ENCODE results near the gene GAS7. TPM values are rescaled to one million over a fixed set of nuclear protein-coding genes. Genes with fewer than 3 reads are reported as not detected.
"Not testable (repeated sequence)": the region's sequence is repeated elsewhere in the genome, so short reads cannot be mapped to it uniquely, and the experiment has no call there.

GAS7 gene
- total RNA-seq, 1 donor from 2014 or later = 2.0 TPM

GRCh38 chr17:10061111-10061845, 137.1 kb downstream of the GAS7 start:
- TF ChIP-seq CTCF (IDR thresholded peaks at IDR 0.05; ENCODE audit: partially characterized antibody, unreplicated experiment) = no peak
- no peaks in the 10 kb centered on the region for H3K4me1 Mint-ChIP-seq (ENCODE audit: low read depth, unreplicated experiment)
- DNase-seq = no peak
- H3K9me3 Mint-ChIP-seq (ENCODE audit: unreplicated experiment) = peaks cover 2% of the 10 kb centered on the region
- peaks cover 8% of the 10 kb centered on the region for H3K27me3 Mint-ChIP-seq (ENCODE audit: unreplicated experiment)
- peaks cover 13% of the 10 kb centered on the region for H3K36me3 Mint-ChIP-seq (ENCODE audit: unreplicated experiment)
- H3K4me3 Mint-ChIP-seq (ENCODE audit: unreplicated experiment) = no peak overlapping the region
- no peak overlapping the region for H3K27ac Mint-ChIP-seq (ENCODE audit: unreplicated experiment)

GRCh38 chr17:10060526-10060925, 137.9 kb downstream of the GAS7 start:
- no peak for TF ChIP-seq CTCF (IDR thresholded peaks at IDR 0.05; ENCODE audit: partially characterized antibody, unreplicated experiment)
- Mint-ChIP-seq H3K4me3 (ENCODE audit: unreplicated experiment) (no peak overlapping the region), H3K9me3 (ENCODE audit: unreplicated experiment) (peaks cover 6% of the 10 kb centered on the region), H3K27me3 (ENCODE audit: unreplicated experiment) (peaks cover 8% of the 10 kb centered on the region), H3K27ac (ENCODE audit: unreplicated experiment) (no peak overlapping the region), H3K36me3 (ENCODE audit: unreplicated experiment) (peaks cover 14% of the 10 kb centered on the region), H3K4me1 (ENCODE audit: low read depth, unreplicated experiment) (no peaks in the 10 kb centered on the region)
- no peak for DNase-seq

- peaks cover 6% of the 10 kb centered on the region for H3K9me3 Mint-ChIP-seq (ENCODE audit: unreplicated experiment)
- H3K36me3 Mint-ChIP-seq (ENCODE audit: unreplicated experiment) = peaks cover 9% of the 10 kb centered on the region
- H3K27ac Mint-ChIP-seq (ENCODE audit: unreplicated experiment) = no peak overlapping the region
- no peak overlapping the region for H3K4me3 Mint-ChIP-seq (ENCODE audit: unreplicated experiment)
- no peaks in the 10 kb centered on the region for H3K4me1 Mint-ChIP-seq (ENCODE audit: low read depth, unreplicated experiment)
- no peak for DNase-seq
- H3K27me3 Mint-ChIP-seq (ENCODE audit: unreplicated experiment) = peaks cover 9% of the 10 kb centered on the region
- no peak for TF ChIP-seq CTCF (IDR thresholded peaks at IDR 0.05; ENCODE audit: partially characterized antibody, unreplicated experiment)
These were observed 138.7 kb downstream of the GAS7 start for GRCh38 chr17:10059684-10060211.

- Mint-ChIP-seq H3K4me1 (ENCODE audit: low read depth, unreplicated experiment) (no peaks in the 10 kb centered on the region), H3K36me3 (ENCODE audit: unreplicated experiment) (peaks cover 9% of the 10 kb centered on the region), H3K27me3 (ENCODE audit: unreplicated experiment) (peaks cover 10% of the 10 kb centered on the region), H3K27ac (ENCODE audit: unreplicated experiment) (no peak overlapping the region), H3K9me3 (ENCODE audit: unreplicated experiment) (peaks cover 6% of the 10 kb centered on the region), H3K4me3 (ENCODE audit: unreplicated experiment) (no peak overlapping the region)
- DNase-seq = no peak
- no peak for TF ChIP-seq CTCF (IDR thresholded peaks at IDR 0.05; ENCODE audit: partially characterized antibody, unreplicated experiment)
These were observed 139.3 kb downstream of the GAS7 start for GRCh38 chr17:10058921-10059683.

- not testable (repeated sequence) for H3K4me1 Mint-ChIP-seq (ENCODE audit: low read depth, unreplicated experiment); H3K36me3 Mint-ChIP-seq (ENCODE audit: unreplicated experiment); H3K27ac Mint-ChIP-seq (ENCODE audit: unreplicated experiment); DNase-seq; H3K4me3 Mint-ChIP-seq (ENCODE audit: unreplicated experiment); H3K9me3 Mint-ChIP-seq (ENCODE audit: unreplicated experiment)
- peaks cover 12% of the 10 kb centered on the region for H3K27me3 Mint-ChIP-seq (ENCODE audit: unreplicated experiment)
These were observed 140.9 kb downstream of the GAS7 start for GRCh38 chr17:10057466-10057865.

Data from glutamatergic neuron (in vitro differentiated cells).